Measurements from ENCODE around the gene SLC45A3.

DNA sequence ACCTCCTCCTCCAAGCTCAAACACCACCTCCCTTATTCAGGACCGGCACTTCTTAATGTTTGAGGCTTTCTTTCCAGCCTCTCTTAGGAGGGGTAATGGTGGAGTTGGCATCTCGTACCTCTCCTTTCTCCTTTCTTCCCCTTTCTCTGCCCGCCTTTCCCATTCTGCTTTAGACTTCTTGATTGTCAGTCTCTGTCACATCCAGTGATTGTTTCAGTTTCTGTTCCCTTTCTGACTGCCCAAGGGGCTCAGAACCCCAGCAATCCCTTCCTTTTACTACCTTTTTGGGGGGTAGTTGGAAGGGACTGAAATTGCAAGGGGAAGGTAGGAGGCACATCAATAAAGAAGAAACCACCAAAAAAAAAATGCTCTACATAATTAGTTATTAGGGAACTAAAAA lies 54.1 kb downstream of the SLC45A3 start:
- TF ChIP-seq TAF1 (IDR thresholded peaks at IDR 0.05; ENCODE audit: borderline replicate concordance, insufficient read depth, low read length) (no peak), POLR2AphosphoS5 (IDR thresholded peaks at IDR 0.05; ENCODE audit: low read depth, low read length) (no peak), REST (IDR thresholded peaks at IDR 0.05; ENCODE audit: insufficient read depth in 1 of 2, low read depth in 2 of 2, low read length in 2 of 2) (no peak), SIN3A (IDR thresholded peaks at IDR 0.05; ENCODE audit: borderline replicate concordance, insufficient read depth, low read length) (no peak), FOXP2 (optimal IDR thresholded peaks at IDR 0.05; ENCODE audit: borderline replicate concordance, extremely low read depth, extremely low read length, insufficient read depth) (no peak)
